Smooth muscle cell (in vitro differentiated cells): ENCODE measurements around the gene GRK1. TPM values are rescaled to one million over a fixed set of nuclear protein-coding genes. Genes with fewer than 3 reads are reported as not detected.

Experiments used
- DNase-seq: peaks from one replicate; lab custom pipeline; 2025; ENCODE audit not compliant: unreplicated experiment; lab: John Stamatoyannopoulos, UW
- H2AFZ ChIP-seq: fragments of 200-600 bp; sonication (generic); 2 replicates; pipeline ENCODE4 v1.6.0; 2016; ENCODE audit warnings: antibody characterized with exemption, low read depth, mild to moderate bottlenecking
- H3F3A ChIP-seq: fragments of 200-600 bp; sonication (generic); 2 replicates; pipeline ENCODE4 v1.6.0; 2017; ENCODE audit warnings: antibody characterized with exemption, low read depth
- H3K27ac ChIP-seq: fragments of 200-600 bp; sonication (generic); 2 replicates; pipeline ENCODE4 v1.5.1; 2016; ENCODE audit warnings: low read depth, mild to moderate bottlenecking
- H3K27me3 ChIP-seq: fragments of 200-600 bp; sonication (generic); 2 replicates; pipeline ENCODE4 v1.6.1; 2016; ENCODE audit warnings: low read depth, mild to moderate bottlenecking
- H3K36me3 ChIP-seq: fragments of 200-600 bp; sonication (generic); 2 replicates; pipeline ENCODE4 v1.5.1; 2016; ENCODE audit warnings: low read depth
- H3K4me1 ChIP-seq: fragments of 200-600 bp; sonication (generic); 2 replicates; pipeline ENCODE4 v1.5.1; 2016; ENCODE audit warnings: low read depth
- H3K4me2 ChIP-seq: fragments of 200-600 bp; sonication (generic); 2 replicates; pipeline ENCODE4 v1.6.0; 2016; ENCODE audit warnings: mild to moderate bottlenecking
- H3K4me3 ChIP-seq: fragments of 200-600 bp; sonication (generic); 2 replicates; pipeline ENCODE4 v1.5.1; 2016; ENCODE audit warnings: mild to moderate bottlenecking
- H3K79me2 ChIP-seq: fragments of 200-600 bp; sonication (generic); 2 replicates; pipeline ENCODE4 v1.6.0; 2016; ENCODE audit warnings: low read depth, mild to moderate bottlenecking
- H3K9ac ChIP-seq: fragments of 200-600 bp; sonication (generic); 2 replicates; pipeline ENCODE4 v1.6.0; 2016; ENCODE audit warnings: low read depth
- H3K9me3 ChIP-seq: fragments of 200-600 bp; sonication (generic); replicated peaks from 2 replicates; pipeline ENCODE4 v1.5.1; 2016; ENCODE audit warnings: low read depth
- H4K20me1 ChIP-seq: fragments of 200-600 bp; sonication (generic); 2 replicates; pipeline ENCODE4 v1.6.0; 2016; ENCODE audit warnings: low read depth
- WGBS: methylation state at CpG from one replicate; pipeline ENCODE4 v1.1.7; 2016; ENCODE audit warnings: low lambda C conversion rate; 5-methylcytosine and 5-hydroxymethylcytosine counted together
- polyA plus RNA-seq: library from polyadenylated mRNA; unstranded; fragments of >200 nt; fragmentation: Nextera tagmentation; extraction: Ambion mirVana; gene quantifications from 2 replicates; pipeline ENCODE4 v1.2.1, GENCODE V29; 2016
- total RNA-seq: library from RNA; depleted of rRNA; stranded (reverse); fragments of >200 nt; gene quantifications from 2 replicates; pipeline ENCODE4 v1.2.3, GENCODE V29; 2014
- TF ChIP-seq, protein P1 (sequence below): fragments of 200-600 bp; sonication (generic); IDR thresholded peaks from 2 replicates; pipeline ENCODE4 v1.5.1; 2017; ENCODE audit warnings: borderline replicate concordance, mild to moderate bottlenecking, antibody characterized with exemption; ENCODE audit not compliant: insufficient read depth, poor library complexity, severe bottlenecking

The GRK1 gene
- total and polyA plus RNA-seq, 2 experiments from 2014 or later: not detected

DNA sequence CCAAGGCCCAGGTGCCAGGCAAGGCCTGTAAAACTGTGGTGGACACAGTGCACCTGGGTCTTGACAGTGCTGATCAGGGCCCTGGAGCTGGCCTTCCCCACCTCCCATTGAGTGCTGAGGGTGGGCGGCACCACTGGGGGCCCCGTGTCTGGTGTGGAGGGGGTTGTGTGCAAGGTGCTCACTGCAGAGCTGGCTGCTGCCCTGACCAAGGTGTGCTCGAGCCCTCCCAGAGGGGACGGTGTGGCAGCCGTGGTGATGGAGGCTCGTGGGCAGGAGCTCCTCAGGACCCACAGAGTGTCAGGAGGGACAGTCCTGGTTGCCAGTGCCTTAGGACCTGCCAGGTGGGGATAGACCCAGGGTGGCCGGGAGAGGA lies 32.0 kb upstream of the GRK1 start:
- Histone ChIP-seq H3K27me3 (no peaks in the 10 kb centered on the region), H3K36me3 (peaks cover 8% of the 10 kb centered on the region), H2AFZ (no peak overlapping the region), H4K20me1 (peaks cover 18% of the 10 kb centered on the region), H3K27ac (no peak overlapping the region), H3K9me3 (no peaks in the 10 kb centered on the region), H3K79me2 (no peaks in the 10 kb centered on the region), H3K4me3 (no peak overlapping the region), H3F3A (no peaks in the 10 kb centered on the region), H3K4me1 (no peaks in the 10 kb centered on the region), H3K9ac (no peak overlapping the region), H3K4me2 (no peak overlapping the region)
- TF ChIP-seq, protein P1, sequence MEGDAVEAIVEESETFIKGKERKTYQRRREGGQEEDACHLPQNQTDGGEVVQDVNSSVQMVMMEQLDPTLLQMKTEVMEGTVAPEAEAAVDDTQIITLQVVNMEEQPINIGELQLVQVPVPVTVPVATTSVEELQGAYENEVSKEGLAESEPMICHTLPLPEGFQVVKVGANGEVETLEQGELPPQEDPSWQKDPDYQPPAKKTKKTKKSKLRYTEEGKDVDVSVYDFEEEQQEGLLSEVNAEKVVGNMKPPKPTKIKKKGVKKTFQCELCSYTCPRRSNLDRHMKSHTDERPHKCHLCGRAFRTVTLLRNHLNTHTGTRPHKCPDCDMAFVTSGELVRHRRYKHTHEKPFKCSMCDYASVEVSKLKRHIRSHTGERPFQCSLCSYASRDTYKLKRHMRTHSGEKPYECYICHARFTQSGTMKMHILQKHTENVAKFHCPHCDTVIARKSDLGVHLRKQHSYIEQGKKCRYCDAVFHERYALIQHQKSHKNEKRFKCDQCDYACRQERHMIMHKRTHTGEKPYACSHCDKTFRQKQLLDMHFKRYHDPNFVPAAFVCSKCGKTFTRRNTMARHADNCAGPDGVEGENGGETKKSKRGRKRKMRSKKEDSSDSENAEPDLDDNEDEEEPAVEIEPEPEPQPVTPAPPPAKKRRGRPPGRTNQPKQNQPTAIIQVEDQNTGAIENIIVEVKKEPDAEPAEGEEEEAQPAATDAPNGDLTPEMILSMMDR: no peak
- WGBS: 97% methylated on average over 7 of the region's 7 CpGs
- DNase-seq: no peak

DNA sequence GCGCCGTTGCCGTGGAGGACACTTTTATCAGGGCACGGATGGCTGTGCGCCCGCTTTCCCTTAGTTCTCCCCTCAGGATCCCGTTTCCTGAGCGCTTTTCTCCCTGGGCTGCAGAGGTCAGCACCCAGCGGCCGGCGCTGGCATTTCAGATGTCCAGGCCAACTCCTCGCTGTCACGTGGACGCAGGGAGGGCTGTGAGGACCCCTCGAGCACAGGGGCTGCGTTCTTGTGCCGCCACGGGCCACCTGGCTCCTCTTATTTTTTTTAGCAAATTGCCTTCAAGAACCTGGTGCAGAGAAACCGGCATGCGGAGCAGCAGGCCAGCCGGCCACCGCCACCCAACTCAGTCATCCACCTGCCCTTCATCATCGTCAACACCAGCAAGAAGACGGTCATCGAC lies 31.3 kb upstream of the GRK1 start:
- H3K36me3 ChIP-seq: peaks cover 15% of the 10 kb centered on the region
- no peak overlapping the region for H3K4me2 ChIP-seq
- TF ChIP-seq, protein P1: no peak
- no peaks in the 10 kb centered on the region for H3K4me1 ChIP-seq
- no peaks in the 10 kb centered on the region for H3K9me3 ChIP-seq
- no peak overlapping the region for H2AFZ ChIP-seq
- no peaks in the 10 kb centered on the region for H3F3A ChIP-seq
- no peak overlapping the region for H3K27ac ChIP-seq
- H3K4me3 ChIP-seq: no peak overlapping the region
- H3K79me2 ChIP-seq: no peaks in the 10 kb centered on the region
- peaks cover 11% of the 10 kb centered on the region for H4K20me1 ChIP-seq
- no peaks in the 10 kb centered on the region for H3K27me3 ChIP-seq
- no peak overlapping the region for H3K9ac ChIP-seq
- no peak for DNase-seq
- WGBS: over 99% methylated on average over 23 of the region's 25 CpGs

DNA sequence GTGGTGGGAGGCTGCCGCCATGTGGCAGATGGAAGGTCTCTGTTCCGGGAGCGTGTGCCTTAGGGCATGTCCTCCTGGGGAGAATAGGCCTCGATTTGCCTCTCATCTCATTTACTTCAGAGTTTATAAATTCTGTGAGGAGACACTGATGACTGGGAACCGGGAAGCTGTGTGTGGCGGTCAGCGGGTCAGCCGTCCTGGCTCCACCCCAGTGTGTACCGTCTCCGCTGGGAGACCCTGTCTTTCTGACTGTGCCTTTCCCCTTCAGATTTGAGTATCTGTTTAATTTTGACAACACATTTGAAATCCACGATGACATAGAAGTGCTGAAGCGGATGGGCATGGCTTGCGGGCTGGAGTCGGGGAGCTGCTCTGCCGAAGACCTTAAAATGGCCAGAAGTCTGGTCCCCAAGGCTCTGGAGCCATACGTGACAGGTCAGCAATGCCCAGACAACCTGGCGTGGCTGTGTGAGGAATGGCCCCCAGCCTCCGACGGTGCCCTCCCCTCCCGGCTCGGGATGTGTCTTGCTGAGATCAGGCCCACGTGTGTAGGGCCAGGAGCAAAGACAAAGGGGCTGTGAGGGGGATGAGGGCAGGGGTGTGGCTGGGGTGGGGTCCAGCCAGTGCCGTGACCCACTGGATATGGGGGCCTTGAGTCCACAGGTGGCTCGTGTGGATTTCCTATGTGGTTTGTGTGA lies 30.6 kb upstream of the GRK1 start:
- Histone ChIP-seq H3K4me1 (no peaks in the 10 kb centered on the region), H3K79me2 (no peaks in the 10 kb centered on the region), H3K4me2 (no peak overlapping the region), H3K4me3 (no peak overlapping the region), H3K9ac (no peak overlapping the region), H4K20me1 (peaks cover 4% of the 10 kb centered on the region), H3K36me3 (peaks cover 15% of the 10 kb centered on the region), H3K9me3 (no peaks in the 10 kb centered on the region), H3F3A (no peaks in the 10 kb centered on the region), H3K27me3 (no peaks in the 10 kb centered on the region), H3K27ac (no peak overlapping the region), H2AFZ (no peak overlapping the region)
- TF ChIP-seq, protein P1: no peak
- 98% methylated on average over 23 of the region's 24 CpGs for WGBS
- DNase-seq: no peak
